ENCODE data around the gene SDCCAG8. TPM values are rescaled to one million over a fixed set of nuclear protein-coding genes. Genes with fewer than 3 reads are reported as not detected.

The SDCCAG8 gene
- 52.1 and 58.1 TPM in 2 replicates for total RNA-seq

GRCh38 chr1:243255791-243256512, at the start of gene SDCCAG8:
Gene SDCCAG8, plus strand, starts transcription at chr1:243256041. Its CDS starts 133 bp downstream, at chr1:243256174.

DNA sequence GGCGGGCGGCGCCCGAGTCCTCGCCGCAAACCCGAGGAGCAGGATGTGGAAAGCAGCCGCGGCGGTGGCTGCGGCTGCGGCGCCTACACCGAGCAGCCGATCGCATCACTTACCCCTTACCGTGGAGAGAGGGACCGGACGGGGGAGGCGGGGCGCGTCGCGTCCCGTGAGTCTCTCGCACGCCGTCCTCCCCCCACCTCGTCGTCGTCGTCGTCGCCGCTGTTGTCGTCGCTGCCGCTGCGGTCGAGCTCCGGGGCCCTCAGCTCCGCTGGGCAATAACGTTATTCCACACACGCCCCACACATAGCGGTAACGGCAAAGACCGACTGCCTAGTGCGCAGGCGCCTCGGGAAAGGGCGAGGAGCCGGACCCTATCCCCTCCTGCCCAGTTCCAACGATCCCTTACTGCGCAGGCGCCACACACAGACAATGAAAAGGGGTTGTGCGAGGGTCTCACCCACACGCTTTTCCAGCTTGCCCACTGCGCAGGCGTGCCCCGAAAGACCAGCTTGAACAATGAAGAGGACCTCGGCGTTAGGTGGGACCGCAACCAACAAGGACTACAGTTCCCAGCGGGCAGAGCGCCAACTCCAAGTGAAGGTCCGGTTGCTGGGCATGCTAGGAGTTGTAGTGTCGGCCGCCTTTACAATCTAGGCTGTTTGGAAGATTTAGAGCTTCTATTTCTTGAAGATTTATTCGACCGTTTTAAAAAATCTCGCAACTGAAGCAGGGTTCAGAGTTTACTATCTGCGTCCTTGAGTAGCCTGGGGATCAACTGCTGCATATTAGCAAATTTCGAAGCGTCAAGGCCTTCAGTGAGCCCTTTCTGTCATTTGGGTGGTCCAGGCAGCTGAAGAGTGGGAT, 682 bp upstream of the SDCCAG8 start, which contains the start of gene CEP170:
TSS of gene CEP170 (minus strand) at position 355 of the 864 bp plus-strand sequence. CDS start 30,001 bp downstream, outside the sequence.

Other genes starting within 250 kb of the SDCCAG8 start
- 81.4 and 113 TPM in 2 replicates for gene CEP170, start 760 bp upstream of the SDCCAG8 start, total RNA-seq